SK-N-SH (cell line): ENCODE data around the gene FA2H. TPM values are rescaled to one million over a fixed set of nuclear protein-coding genes. Genes with fewer than 3 reads are reported as not detected.
A peak's percentile ranks its signal among the peaks of the same experiment; 100 is the strongest.

ENCODE experiments used
- CTCF ChIA-PET: fragments of 300-600, 350-600 bp; formaldehyde crosslinking; extraction: SDS; loops from one replicate; lab custom pipeline; 2021; lab: Yijun Ruan, JAX
- POLR2A ChIA-PET: fragments of 350-600 bp; sonication (Branson Sonifier 250); formaldehyde crosslinking; extraction: SDS; loops from one replicate; lab custom pipeline; 2020; ENCODE audit warnings: antibody characterized with exemption, inconsistent platforms; lab: Yijun Ruan, JAX
- DNase-seq: peaks from one replicate; pipeline ENCODE4 v3.0.0; 2012
- H2AFZ ChIP-seq: fragments of 200-600 bp; sonication (generic); 2 replicates; pipeline ENCODE4 v1.8.1; 2016; ENCODE audit warnings: antibody characterized with exemption, mild to moderate bottlenecking, low read depth
- H3F3A ChIP-seq: fragments of 200-600 bp; sonication (generic); replicated peaks from 2 replicates; pipeline ENCODE3; 2016; ENCODE audit warnings: antibody characterized with exemption, mild to moderate bottlenecking; ENCODE audit not compliant: insufficient read depth
- H3K27ac ChIP-seq, 2 experiments: fragments of 200-500 bp in 1 of 2; fragments of 200-600 bp in 1 of 2; sonication (Bioruptor generic) in 1 of 2; sonication (generic), shearing (Covaris generic) in 1 of 2; 2 replicates each; pipeline versions ENCODE4 v1.5.1 to v1.6.1; 2014 to 2016; ENCODE audit warnings: low read depth in 2 of 2, inconsistent platforms in 1 of 2, low read length in 1 of 2, mild to moderate bottlenecking in 1 of 2, mixed read lengths in 1 of 2
- H3K27me3 ChIP-seq: fragments of 200-600 bp; sonication (generic), shearing (Covaris generic); 2 replicates; pipeline ENCODE4 v1.6.1; 2016; ENCODE audit warnings: mixed run types; ENCODE audit not compliant: insufficient read depth
- H3K36me3 ChIP-seq, 2 experiments: fragments of 200-500 bp in 1 of 2; fragments of 200-600 bp in 1 of 2; sonication (Bioruptor generic) in 1 of 2; sonication (generic) in 1 of 2; replicated peaks in 1 of 2; 2 replicates each; pipeline versions ENCODE3 to v1.5.1; 2014 to 2016; ENCODE audit warnings: low read length in 1 of 2, mild to moderate bottlenecking in 1 of 2; ENCODE audit not compliant: insufficient read depth in 2 of 2, control insufficient read depth in 1 of 2
- H3K4me1 ChIP-seq, 2 experiments: fragments of 200-500 bp in 1 of 2; fragments of 200-600 bp in 1 of 2; sonication (Bioruptor generic) in 1 of 2; sonication (generic), shearing (Covaris generic) in 1 of 2; 2 replicates each; pipeline versions ENCODE4 v1.5.1 to v1.6.1; 2014 to 2016; ENCODE audit warnings: low read depth in 1 of 2, low read length in 1 of 2, mixed run types in 1 of 2; ENCODE audit not compliant: insufficient read depth in 2 of 2, control insufficient read depth in 1 of 2
- H3K4me2 ChIP-seq: fragments of 200-600 bp; sonication (generic), shearing (Covaris generic); 2 replicates; pipeline ENCODE4 v1.6.1; 2017; ENCODE audit warnings: mixed run types
- H3K4me3 ChIP-seq, 2 experiments: fragments of 200-500 bp in 1 of 2; fragments of 200-600 bp in 1 of 2; sonication (Bioruptor generic) in 1 of 2; sonication (generic), shearing (Covaris generic) in 1 of 2; 2 replicates each; pipeline versions ENCODE4 v1.5.1 to v1.8.1; 2014 to 2016; ENCODE audit warnings: low read depth in 2 of 2, inconsistent platforms in 1 of 2, low read length in 1 of 2, mild to moderate bottlenecking in 1 of 2, mixed read lengths in 1 of 2, moderate library complexity in 1 of 2
- H3K79me2 ChIP-seq: fragments of 200-600 bp; sonication (generic); 2 replicates; pipeline ENCODE4 v1.8.1; 2017; ENCODE audit warnings: mild to moderate bottlenecking; ENCODE audit not compliant: insufficient read depth
- H3K9ac ChIP-seq: fragments of 200-600 bp; sonication (generic); 2 replicates; pipeline ENCODE4 v1.6.1; 2017; ENCODE audit warnings: mixed run types
- H3K9me2 ChIP-seq: fragments of 200-600 bp; sonication (generic); 2 replicates; pipeline ENCODE4 v1.6.1; 2017; ENCODE audit warnings: mixed run types
- H3K9me3 ChIP-seq: fragments of 200-600 bp; sonication (generic); 2 replicates; pipeline ENCODE4 v1.6.1; 2017; ENCODE audit warnings: mixed run types, mild to moderate bottlenecking, moderate library complexity
- H4K20me1 ChIP-seq: fragments of 200-600 bp; sonication (generic); 2 replicates; pipeline ENCODE4 v1.6.1; 2017; ENCODE audit warnings: mild to moderate bottlenecking, mixed run types; ENCODE audit not compliant: insufficient read depth
- CHD2 ChIP-seq: fragments of 150-350 bp; IDR thresholded peaks from 2 replicates; pipeline ENCODE4 v1.6.1; 2018; ENCODE audit warnings: low read length; ENCODE audit not compliant: partially characterized antibody
- FOXJ3 ChIP-seq: sonication (generic); formaldehyde crosslinking; IDR thresholded peaks from 2 replicates; pipeline ENCODE4 v1.5.1; 2020; ENCODE audit warnings: mild to moderate bottlenecking, missing genetic modification reagents
- SIN3A ChIP-seq: IDR thresholded peaks from 2 replicates; pipeline ENCODE4 v1.6.1; 2012; ENCODE audit warnings: low read depth, mild to moderate bottlenecking, low read length, moderate library complexity, borderline replicate concordance
- TCF12 ChIP-seq: IDR thresholded peaks from 2 replicates; pipeline ENCODE4 v1.4.0; 2012
- TEAD4 ChIP-seq: IDR thresholded peaks from 2 replicates; pipeline ENCODE4 v1.4.0; 2012; ENCODE audit warnings: mild to moderate bottlenecking, borderline replicate concordance; ENCODE audit not compliant: insufficient read depth
- YY1 ChIP-seq: IDR thresholded peaks from 2 replicates; pipeline ENCODE4 v1.4.0; 2012; ENCODE audit warnings: low read depth, mild to moderate bottlenecking
- WGBS: methylation state at CpG from one replicate; pipeline ENCODE4 v1.1.6; 2017; ENCODE audit warnings: low lambda C conversion rate; 5-methylcytosine and 5-hydroxymethylcytosine counted together
- polyA plus RNA-seq, 3 experiments: library from polyadenylated mRNA; depleted of rRNA; stranded (reverse); fragments of >200 nt; gene quantifications; 2 replicates each; pipeline ENCODE4 v1.2.3, GENCODE V29; 2012
- TF ChIP-seq, protein P1 (sequence below): IDR thresholded peaks from 2 replicates; pipeline ENCODE4 v1.4.0; 2012; ENCODE audit warnings: low read depth, borderline replicate concordance
- TF ChIP-seq, protein P2 (sequence below): fragments of 200-600 bp; sonication (generic); IDR thresholded peaks from 2 replicates; pipeline ENCODE4 v1.6.1; 2017; ENCODE audit warnings: antibody characterized with exemption, mild to moderate bottlenecking, moderate library complexity

The FA2H gene
- polyA plus RNA-seq, 1 of the 3 experiments (the other 2 are of a cell fraction) = not detected

GRCh38 chr16:74700116-74700437 is 74.5 kb downstream of the FA2H start (continued):
- no peak for TF ChIP-seq FOXJ3
- TF ChIP-seq, all 33 proteins: peak for 0

GRCh38 chr16:74699666-74700065 is 75.0 kb downstream of the FA2H start:
- peaks cover 5% of the 10 kb centered on the region; the same call in 1 of the 2 replicates for H3K79me2 ChIP-seq
- H4K20me1 ChIP-seq = no peaks in the 10 kb centered on the region
- H2AFZ ChIP-seq = peak overlapping the region; percentile 94
- peak overlapping the region; percentile 88 for H3K4me2 ChIP-seq
- DNase-seq = no peak
- no peaks in the 10 kb centered on the region for H3K27me3 ChIP-seq
- H3K9ac ChIP-seq = peak overlapping the region; percentile 71; the same call in 1 of the 2 replicates
- no peaks in the 10 kb centered on the region for H3K9me2 ChIP-seq
- no peaks in the 10 kb centered on the region; a peak in 1 of 4 replicates for H3K4me1 ChIP-seq
- H3K27ac ChIP-seq = no peak overlapping the region
- TF ChIP-seq, protein P1, sequence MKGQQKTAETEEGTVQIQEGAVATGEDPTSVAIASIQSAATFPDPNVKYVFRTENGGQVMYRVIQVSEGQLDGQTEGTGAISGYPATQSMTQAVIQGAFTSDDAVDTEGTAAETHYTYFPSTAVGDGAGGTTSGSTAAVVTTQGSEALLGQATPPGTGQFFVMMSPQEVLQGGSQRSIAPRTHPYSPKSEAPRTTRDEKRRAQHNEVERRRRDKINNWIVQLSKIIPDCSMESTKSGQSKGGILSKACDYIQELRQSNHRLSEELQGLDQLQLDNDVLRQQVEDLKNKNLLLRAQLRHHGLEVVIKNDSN = no peak
- TF ChIP-seq SIN3A (no peak), CHD2 (no peak), TCF12 (no peak), TEAD4 (no peak)
- TF ChIP-seq, all 33 proteins: peak for 0
- no peaks in the 10 kb centered on the region for H3K36me3 ChIP-seq
- H3F3A ChIP-seq = peaks cover 4% of the 10 kb centered on the region
- H3K4me3 ChIP-seq = peak overlapping the region in 1 of 2 experiments; percentile 64; a peak in 1 of 4 replicates
- ChIA-PET CTCF (interaction anchor here (0.8 to 5.2 kb wide), 7 partner anchors 10 to 163 kb away, joined by 4 to 38 read pairs (median 6); no protein-coding TSS in a partner anchor), POLR2A (no interaction called here)
- 89% methylated on average over 4 of the region's 4 CpGs for WGBS
- H3K9me3 ChIP-seq = no peaks in the 10 kb centered on the region

DNA sequence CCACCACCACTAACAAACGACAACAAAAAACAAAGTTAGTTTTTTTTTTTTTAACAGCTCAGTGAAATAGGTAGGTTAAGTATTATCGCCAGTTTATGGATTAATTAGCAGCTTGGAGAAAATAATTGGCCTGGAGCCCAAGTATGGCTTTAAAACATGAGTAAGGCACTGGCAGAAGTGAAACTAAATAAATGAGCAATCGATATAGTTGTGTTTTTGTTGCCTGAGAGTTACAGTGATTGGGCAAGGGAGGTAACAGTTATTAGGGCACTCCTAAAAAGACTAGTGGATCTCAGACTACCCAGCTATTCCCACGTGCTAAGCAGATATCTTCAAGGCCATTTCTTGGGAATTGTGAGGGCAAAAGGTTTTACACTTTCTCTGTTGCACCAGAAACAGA is 76.4 kb downstream of the FA2H start:
- H3K9me2 ChIP-seq = no peaks in the 10 kb centered on the region
- H3F3A ChIP-seq = peaks cover 4% of the 10 kb centered on the region
- H3K4me2 ChIP-seq = peak overlapping the region; percentile 17; the same call in 1 of the 2 replicates
- no peak overlapping the region for H3K27ac ChIP-seq
- 64% methylated on average over 4 of the region's 4 CpGs for WGBS
- H2AFZ ChIP-seq = 0 out of 2 replicates have a peak overlapping the region, but pooled peaks have one; percentile 56
- no peaks in the 10 kb centered on the region for H3K36me3 ChIP-seq
- TF ChIP-seq YY1 (no peak), SIN3A (no peak)
- TF ChIP-seq, protein P1 = no peak
- TF ChIP-seq, protein P2, sequence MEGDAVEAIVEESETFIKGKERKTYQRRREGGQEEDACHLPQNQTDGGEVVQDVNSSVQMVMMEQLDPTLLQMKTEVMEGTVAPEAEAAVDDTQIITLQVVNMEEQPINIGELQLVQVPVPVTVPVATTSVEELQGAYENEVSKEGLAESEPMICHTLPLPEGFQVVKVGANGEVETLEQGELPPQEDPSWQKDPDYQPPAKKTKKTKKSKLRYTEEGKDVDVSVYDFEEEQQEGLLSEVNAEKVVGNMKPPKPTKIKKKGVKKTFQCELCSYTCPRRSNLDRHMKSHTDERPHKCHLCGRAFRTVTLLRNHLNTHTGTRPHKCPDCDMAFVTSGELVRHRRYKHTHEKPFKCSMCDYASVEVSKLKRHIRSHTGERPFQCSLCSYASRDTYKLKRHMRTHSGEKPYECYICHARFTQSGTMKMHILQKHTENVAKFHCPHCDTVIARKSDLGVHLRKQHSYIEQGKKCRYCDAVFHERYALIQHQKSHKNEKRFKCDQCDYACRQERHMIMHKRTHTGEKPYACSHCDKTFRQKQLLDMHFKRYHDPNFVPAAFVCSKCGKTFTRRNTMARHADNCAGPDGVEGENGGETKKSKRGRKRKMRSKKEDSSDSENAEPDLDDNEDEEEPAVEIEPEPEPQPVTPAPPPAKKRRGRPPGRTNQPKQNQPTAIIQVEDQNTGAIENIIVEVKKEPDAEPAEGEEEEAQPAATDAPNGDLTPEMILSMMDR = no peak
- H3K4me3 ChIP-seq = no peak overlapping the region
- no peaks in the 10 kb centered on the region for H4K20me1 ChIP-seq
- no peak overlapping the region for H3K9ac ChIP-seq
- no peaks in the 10 kb centered on the region for H3K27me3 ChIP-seq
- no peak for DNase-seq
- H3K79me2 ChIP-seq = peaks cover 5% of the 10 kb centered on the region; the same call in 1 of the 2 replicates
- H3K9me3 ChIP-seq = no peaks in the 10 kb centered on the region
- ChIA-PET POLR2A (no interaction called here), CTCF (interaction anchor here (2.1 to 5.2 kb wide), 2 partner anchors 10 to 165 kb away, joined by 7 to 38 read pairs; no protein-coding TSS in a partner anchor)
- H3K4me1 ChIP-seq = no peaks in the 10 kb centered on the region; a peak in 1 of 4 replicates
